ENCODE results near the gene ARMS2.
A peak's percentile ranks its signal among the peaks of the same experiment; 100 is the strongest.

ARMS2 gene

GRCh38 chr10:122494833-122495232, 40.4 kb downstream of the ARMS2 start:
- peak; percentile 99 for DNase-seq (ENCODE audit: low spot score)

GRCh38 chr10:122495406-122496340, 41.2 kb downstream of the ARMS2 start:
- DNase-seq (ENCODE audit: low spot score): peak; percentile 41

GRCh38 chr10:122497241-122497640, 42.8 kb downstream of the ARMS2 start:
- DNase-seq (ENCODE audit: low spot score): no peak

- no peak for DNase-seq (ENCODE audit: low spot score)
Observed at GRCh38 chr10:122498521-122498920, 44.1 kb downstream of the ARMS2 start.

- DNase-seq (ENCODE audit: low spot score): no peak
Observed at GRCh38 chr10:122499012-122499411, 44.6 kb downstream of the ARMS2 start.

GRCh38 chr10:122499491-122499941, 45.1 kb downstream of the ARMS2 start:
- DNase-seq (ENCODE audit: low spot score): no peak

- no peak for DNase-seq (ENCODE audit: low spot score)
Observed at GRCh38 chr10:122500194-122500593, 45.7 kb downstream of the ARMS2 start.

- no peak for DNase-seq (ENCODE audit: low spot score)
Observed at GRCh38 chr10:122500726-122501125, 46.3 kb downstream of the ARMS2 start.

GRCh38 chr10:122503012-122503411, 48.6 kb downstream of the ARMS2 start:
- DNase-seq (ENCODE audit: low spot score): no peak

- DNase-seq (ENCODE audit: low spot score): no peak
Observed at GRCh38 chr10:122503886-122504609, 49.6 kb downstream of the ARMS2 start.

- DNase-seq (ENCODE audit: low spot score): no peak
Observed at GRCh38 chr10:122504610-122504950, 50.1 kb downstream of the ARMS2 start.

- DNase-seq (ENCODE audit: low spot score): no peak
Observed at GRCh38 chr10:122505011-122505410, 50.6 kb downstream of the ARMS2 start.

- no peak for DNase-seq (ENCODE audit: low spot score)
Observed at GRCh38 chr10:122505885-122506645, 51.6 kb downstream of the ARMS2 start.
